WTC11 (cell line): ENCODE measurements around the gene CASD1. TPM values are rescaled to one million over a fixed set of nuclear protein-coding genes. Genes with fewer than 3 reads are reported as not detected.

ENCODE experiments used
- ATAC-seq: fragments of 200-7000 bp; cut with Tn5 transposase; 2 replicates; pipeline ENCODE4 v1.10.0; 2021; ENCODE audit warnings: mild to moderate bottlenecking, moderate library complexity
- CTCF ChIA-PET: fragments of 300-600 bp; sonication (Branson Sonifier 250); formaldehyde crosslinking; loops from one replicate; lab custom pipeline; 2021; ENCODE audit warnings: antibody characterized with exemption; lab: Charles Lee
- POLR2A ChIA-PET: fragments of 350-600 bp; sonication (Branson Sonifier 250); formaldehyde crosslinking; loops from one replicate; lab custom pipeline; 2021; ENCODE audit warnings: antibody characterized with exemption; lab: Charles Lee
- DNase-seq: peaks from one replicate; pipeline ENCODE4 v3.0.0; 2021; ENCODE audit warnings: low spot score
- H3K27ac Mint-ChIP-seq: 2 replicates; pipeline ENCODE4 v1.8.0; 2021; ENCODE audit warnings: mixed read lengths
- H3K27me3 Mint-ChIP-seq: 2 replicates; pipeline ENCODE4 v1.8.0; 2021; ENCODE audit warnings: low read depth, mild to moderate bottlenecking, moderate library complexity, mixed read lengths
- H3K36me3 Mint-ChIP-seq: 2 replicates; pipeline ENCODE4 v1.8.0; 2021; ENCODE audit warnings: mixed read lengths
- H3K4me1 Mint-ChIP-seq: 2 replicates; pipeline ENCODE4 v1.8.0; 2022; ENCODE audit warnings: mixed read lengths
- H3K4me3 Mint-ChIP-seq: 2 replicates; pipeline ENCODE4 v1.8.0; 2021; ENCODE audit warnings: mild to moderate bottlenecking, moderate library complexity, mixed read lengths
- H3K9me3 Mint-ChIP-seq: 2 replicates; pipeline ENCODE4 v1.8.0; 2021; ENCODE audit warnings: mixed read lengths
- ATF3 ChIP-seq: sonication (generic); formaldehyde crosslinking; conservative IDR thresholded peaks from 2 replicates; pipeline ENCODE4 v1.8.1; 2022; ENCODE audit warnings: mild to moderate bottlenecking, missing genetic modification reagents
- ATF6 ChIP-seq: sonication (generic); formaldehyde crosslinking; IDR thresholded peaks from 2 replicates; pipeline ENCODE4 v1.8.1; 2023; ENCODE audit warnings: mild to moderate bottlenecking, missing genetic modification reagents
- E2F1 ChIP-seq: sonication (generic); formaldehyde crosslinking; IDR thresholded peaks from 2 replicates; pipeline ENCODE4 v1.8.0; 2022; ENCODE audit warnings: mild to moderate bottlenecking, missing genetic modification reagents
- E2F5 ChIP-seq: sonication (generic); formaldehyde crosslinking; IDR thresholded peaks from 2 replicates; pipeline ENCODE4 v1.8.1; 2022; ENCODE audit warnings: mild to moderate bottlenecking, moderate library complexity, missing genetic modification reagents
- ERG ChIP-seq: fragments of 250-450 bp; sonication (Bioruptor Pico); IDR thresholded peaks from 2 replicates; pipeline ENCODE4 v1.8.0; 2021; ENCODE audit warnings: mild to moderate bottlenecking
- ESRRA ChIP-seq: sonication (generic); formaldehyde crosslinking; IDR thresholded peaks from 2 replicates; pipeline ENCODE4 v1.8.1; 2022; ENCODE audit warnings: mild to moderate bottlenecking, missing genetic modification reagents, borderline replicate concordance
- ETV6 ChIP-seq: sonication (generic); formaldehyde crosslinking; IDR thresholded peaks from 2 replicates; pipeline ENCODE4 v1.8.1; 2022; ENCODE audit warnings: mild to moderate bottlenecking, missing genetic modification reagents
- FOXK1 ChIP-seq: sonication (generic); formaldehyde crosslinking; IDR thresholded peaks from 2 replicates; pipeline ENCODE4 v1.8.0; 2022; ENCODE audit warnings: mild to moderate bottlenecking, moderate library complexity, missing genetic modification reagents
- HMGA2 ChIP-seq: fragments of 250-450 bp; sonication (Bioruptor Pico); IDR thresholded peaks from 2 replicates; pipeline ENCODE4 v1.4.0; 2021; ENCODE audit warnings: mild to moderate bottlenecking, moderate library complexity
- IRF2 ChIP-seq: sonication (generic); formaldehyde crosslinking; IDR thresholded peaks from 2 replicates; pipeline ENCODE4 v1.8.0; 2022; ENCODE audit warnings: low read depth, missing genetic modification reagents, borderline replicate concordance
- MXD4 ChIP-seq: fragments of 250-450 bp; sonication (Bioruptor Pico); IDR thresholded peaks from 2 replicates; pipeline ENCODE4 v1.8.0; 2021; ENCODE audit warnings: mild to moderate bottlenecking, moderate library complexity, borderline replicate concordance
- NFE2L1 ChIP-seq: sonication (generic); formaldehyde crosslinking; IDR thresholded peaks from 2 replicates; pipeline ENCODE4 v1.8.1; 2023; ENCODE audit warnings: missing genetic modification reagents
- NFYB ChIP-seq: sonication (generic); formaldehyde crosslinking; conservative IDR thresholded peaks from 2 replicates; pipeline ENCODE4 v1.8.0; 2022; ENCODE audit warnings: low read depth, missing genetic modification reagents
- NR2C2 ChIP-seq: sonication (generic); formaldehyde crosslinking; IDR thresholded peaks from 2 replicates; pipeline ENCODE4 v1.8.0; 2022; ENCODE audit warnings: mild to moderate bottlenecking, missing genetic modification reagents
- NR3C1 ChIP-seq: sonication (generic); formaldehyde crosslinking; conservative IDR thresholded peaks from 2 replicates; pipeline ENCODE4 v1.8.1; 2023; ENCODE audit warnings: low read depth, mild to moderate bottlenecking, missing genetic modification reagents
- SMAD4 ChIP-seq: sonication (generic); formaldehyde crosslinking; IDR thresholded peaks from 2 replicates; pipeline ENCODE4 v1.8.0; 2022; ENCODE audit warnings: mild to moderate bottlenecking, missing genetic modification reagents
- SP1 ChIP-seq: sonication (generic); formaldehyde crosslinking; conservative IDR thresholded peaks from 2 replicates; pipeline ENCODE4 v1.8.1; 2022; ENCODE audit warnings: missing genetic modification reagents
- ZNF263 ChIP-seq: sonication (generic); formaldehyde crosslinking; IDR thresholded peaks from 2 replicates; pipeline ENCODE4 v1.8.1; 2022; ENCODE audit warnings: low read depth, mild to moderate bottlenecking, moderate library complexity, missing genetic modification reagents
- ZNF281 ChIP-seq: sonication (generic); formaldehyde crosslinking; IDR thresholded peaks from 2 replicates; pipeline ENCODE4 v1.8.0; 2023; ENCODE audit warnings: mild to moderate bottlenecking, missing genetic modification reagents
- ZNF671 ChIP-seq: fragments of 250-450 bp; sonication (Bioruptor Pico); IDR thresholded peaks from 2 replicates; pipeline ENCODE4 v1.8.0; 2021; ENCODE audit warnings: mild to moderate bottlenecking
- total RNA-seq: library from RNA; stranded (reverse); gene quantifications from 3 replicates; pipeline ENCODE4 v1.2.3, GENCODE V29; 2021
- TF ChIP-seq, protein P1 (sequence below): fragments of 250-450 bp; sonication (Bioruptor Pico); IDR thresholded peaks from 2 replicates; pipeline ENCODE4 v2.1.2; 2022; ENCODE audit warnings: mild to moderate bottlenecking, moderate library complexity
- TF ChIP-seq, protein P2 (sequence below): sonication (generic); formaldehyde crosslinking; IDR thresholded peaks from 2 replicates; pipeline ENCODE4 v1.8.1; 2023; ENCODE audit warnings: mild to moderate bottlenecking, missing genetic modification reagents, moderate library complexity
- TF ChIP-seq, protein P3 (sequence below): sonication (generic); formaldehyde crosslinking; IDR thresholded peaks from 2 replicates; pipeline ENCODE4 v1.8.1; 2023; ENCODE audit warnings: mild to moderate bottlenecking, missing genetic modification reagents

The CASD1 gene
- total RNA-seq, 1 experiment from 2014 or later, result 19.5 TPM

- TF ChIP-seq, protein P1, sequence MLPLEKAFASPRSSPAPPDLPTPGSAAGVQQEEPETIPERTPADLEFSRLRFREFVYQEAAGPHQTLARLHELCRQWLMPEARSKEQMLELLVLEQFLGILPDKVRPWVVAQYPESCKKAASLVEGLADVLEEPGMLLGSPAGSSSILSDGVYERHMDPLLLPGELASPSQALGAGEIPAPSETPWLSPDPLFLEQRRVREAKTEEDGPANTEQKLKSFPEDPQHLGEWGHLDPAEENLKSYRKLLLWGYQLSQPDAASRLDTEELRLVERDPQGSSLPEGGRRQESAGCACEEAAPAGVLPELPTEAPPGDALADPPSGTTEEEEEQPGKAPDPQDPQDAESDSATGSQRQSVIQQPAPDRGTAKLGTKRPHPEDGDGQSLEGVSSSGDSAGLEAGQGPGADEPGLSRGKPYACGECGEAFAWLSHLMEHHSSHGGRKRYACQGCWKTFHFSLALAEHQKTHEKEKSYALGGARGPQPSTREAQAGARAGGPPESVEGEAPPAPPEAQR, result no peak
- TF ChIP-seq NFE2L1 (CRISPR knock-in tag), result no peak
- TF ChIP-seq, protein P2, sequence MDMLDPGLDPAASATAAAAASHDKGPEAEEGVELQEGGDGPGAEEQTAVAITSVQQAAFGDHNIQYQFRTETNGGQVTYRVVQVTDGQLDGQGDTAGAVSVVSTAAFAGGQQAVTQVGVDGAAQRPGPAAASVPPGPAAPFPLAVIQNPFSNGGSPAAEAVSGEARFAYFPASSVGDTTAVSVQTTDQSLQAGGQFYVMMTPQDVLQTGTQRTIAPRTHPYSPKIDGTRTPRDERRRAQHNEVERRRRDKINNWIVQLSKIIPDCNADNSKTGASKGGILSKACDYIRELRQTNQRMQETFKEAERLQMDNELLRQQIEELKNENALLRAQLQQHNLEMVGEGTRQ (CRISPR knock-in tag), result no peak
Measured at GRCh38 chr7:94525923-94526322, 16.3 kb downstream of the CASD1 start (continued).

GRCh38 chr7:94529516-94529915 is 19.9 kb downstream of the CASD1 start:
- POLR2A ChIA-PET, result no interaction called here
- CTCF ChIA-PET, result no interaction called here
- Mint-ChIP-seq H3K27ac (no peak overlapping the region), H3K9me3 (no peaks in the 10 kb centered on the region), H3K4me1 (no peaks in the 10 kb centered on the region), H3K27me3 (no peaks in the 10 kb centered on the region), H3K36me3 (peaks cover 13% of the 10 kb centered on the region), H3K4me3 (no peak overlapping the region)
- no peak for TF ChIP-seq E2F1 (CRISPR knock-in tag)
- no peak for ATAC-seq
- no peak for DNase-seq

GRCh38 chr7:94530109-94530508 is 20.5 kb downstream of the CASD1 start:
- peaks cover 18% of the 10 kb centered on the region for H3K36me3 Mint-ChIP-seq
- no peaks in the 10 kb centered on the region for H3K9me3 Mint-ChIP-seq
- H3K4me3 Mint-ChIP-seq, result no peak overlapping the region
- ATAC-seq, result no peak
- no peak overlapping the region for H3K27ac Mint-ChIP-seq
- CTCF ChIA-PET, result no interaction called here
- no peak for DNase-seq
- POLR2A ChIA-PET, result interaction anchor here (0.7 kb wide), 1 partner anchor 20 kb away, joined by 3 read pairs; no protein-coding TSS in a partner anchor
- no peaks in the 10 kb centered on the region for H3K27me3 Mint-ChIP-seq
- no peak for TF ChIP-seq ERG (CRISPR knock-in tag)
- TF ChIP-seq ETV6, result no peak
- no peak for TF ChIP-seq ATF6 (CRISPR knock-in tag)
- TF ChIP-seq MXD4 (CRISPR knock-in tag), result no peak
- TF ChIP-seq IRF2 (CRISPR knock-in tag), result no peak
- TF ChIP-seq NFYB (CRISPR knock-in tag), result no peak
- TF ChIP-seq ZNF671 (CRISPR knock-in tag), result no peak
- TF ChIP-seq NR2C2, result no peak
- no peak for TF ChIP-seq HMGA2 (CRISPR knock-in tag)
- TF ChIP-seq SMAD4 (CRISPR knock-in tag), result no peak
- TF ChIP-seq ATF3 (CRISPR knock-in tag), result no peak
- no peak for TF ChIP-seq FOXK1 (CRISPR knock-in tag)
- no peak for TF ChIP-seq ZNF263 (CRISPR knock-in tag)
- TF ChIP-seq, protein P3, sequence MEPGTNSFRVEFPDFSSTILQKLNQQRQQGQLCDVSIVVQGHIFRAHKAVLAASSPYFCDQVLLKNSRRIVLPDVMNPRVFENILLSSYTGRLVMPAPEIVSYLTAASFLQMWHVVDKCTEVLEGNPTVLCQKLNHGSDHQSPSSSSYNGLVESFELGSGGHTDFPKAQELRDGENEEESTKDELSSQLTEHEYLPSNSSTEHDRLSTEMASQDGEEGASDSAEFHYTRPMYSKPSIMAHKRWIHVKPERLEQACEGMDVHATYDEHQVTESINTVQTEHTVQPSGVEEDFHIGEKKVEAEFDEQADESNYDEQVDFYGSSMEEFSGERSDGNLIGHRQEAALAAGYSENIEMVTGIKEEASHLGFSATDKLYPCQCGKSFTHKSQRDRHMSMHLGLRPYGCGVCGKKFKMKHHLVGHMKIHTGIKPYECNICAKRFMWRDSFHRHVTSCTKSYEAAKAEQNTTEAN (CRISPR knock-in tag), result no peak
- no peak for TF ChIP-seq NR3C1
- no peak for TF ChIP-seq ZNF281 (CRISPR knock-in tag)
- no peak for TF ChIP-seq ESRRA (CRISPR knock-in tag)
- TF ChIP-seq SP1 (CRISPR knock-in tag), result no peak
- no peak for TF ChIP-seq E2F5 (CRISPR knock-in tag)
- H3K4me1 Mint-ChIP-seq, result no peaks in the 10 kb centered on the region
